Activated naive CD4-positive, alpha-beta T cell treated with anti-CD3 and anti-CD28 coated beads for 36 hours (primary cell): ENCODE measurements around the gene VKORC1. TPM values are rescaled to one million over a fixed set of nuclear protein-coding genes. Genes with fewer than 3 reads are reported as not detected.

Source experiments
- CTCF ChIA-PET: fragments of 350-600 bp; sonication (Branson Sonifier 250); formaldehyde crosslinking; loops from one replicate; lab custom pipeline; 2021; ENCODE audit warnings: antibody characterized with exemption; lab: Charles Lee
- DNase-seq: peaks from one replicate; pipeline ENCODE4 v3.0.0-alpha.2; 2020
- H3K27ac Mint-ChIP-seq: one replicate; pipeline ENCODE4 v1.8.0; 2021; ENCODE audit warnings: mild to moderate bottlenecking, mixed read lengths
- H3K27me3 Mint-ChIP-seq: one replicate; pipeline ENCODE4 v1.8.0; 2021; ENCODE audit warnings: low read depth, mixed read lengths
- H3K36me3 Mint-ChIP-seq: one replicate; pipeline ENCODE4 v1.8.0; 2021; ENCODE audit warnings: low read depth, mixed read lengths
- H3K4me1 Mint-ChIP-seq: one replicate; pipeline ENCODE4 v1.8.0; 2021; ENCODE audit warnings: low read depth, mixed read lengths
- H3K4me3 Mint-ChIP-seq: one replicate; pipeline ENCODE4 v1.8.0; 2021; ENCODE audit warnings: mild to moderate bottlenecking, moderate library complexity, mixed read lengths
- H3K9me3 Mint-ChIP-seq: one replicate; pipeline ENCODE4 v1.8.0; 2021; ENCODE audit warnings: mixed read lengths
- intact Hi-C: fragments of 100-400 bp; cut with micrococcal nuclease; formaldehyde crosslinking; loops from one replicate; pipeline ENCODE4 v1.15.1; 2023
- total RNA-seq, 2 experiments: library from RNA; stranded (reverse); gene quantifications; one replicate each; pipeline ENCODE4 v1.2.3, GENCODE V29; 2021

VKORC1 gene
- total RNA-seq, 2 experiments from 2014 or later: 43.4 to 47.8 TPM

GRCh38 chr16:31135535-31136286 is 41.1 kb upstream of the VKORC1 start, which contains the start of gene PRSS8:
TSS of gene PRSS8 (minus strand) at chr16:31135727. CDS start at chr16:31135498, 229 bp downstream.
- H3K36me3 Mint-ChIP-seq: peaks cover 2% of the 10 kb centered on the region
- no peak within 1 kb of the TSS for H3K4me3 Mint-ChIP-seq
- no peak for DNase-seq
- H3K27ac Mint-ChIP-seq: no peak within 1 kb of the TSS
- H3K4me1 Mint-ChIP-seq: no peaks in the 10 kb centered on the region
- intact Hi-C loops: no loop called here
- no peaks in the 10 kb centered on the region for H3K9me3 Mint-ChIP-seq
- CTCF ChIA-PET: no interaction called here
- H3K27me3 Mint-ChIP-seq: no peaks in the 10 kb centered on the region

- intact Hi-C loops: no loop called here
- H3K4me1 Mint-ChIP-seq: no peaks in the 10 kb centered on the region
- H3K9me3 Mint-ChIP-seq: no peaks in the 10 kb centered on the region
- H3K36me3 Mint-ChIP-seq: peaks cover 3% of the 10 kb centered on the region
- DNase-seq: no peak
- H3K27me3 Mint-ChIP-seq: no peaks in the 10 kb centered on the region
- H3K4me3 Mint-ChIP-seq: no peak overlapping the region
- no peak overlapping the region for H3K27ac Mint-ChIP-seq
- CTCF ChIA-PET: no interaction called here
These were observed 40.3 kb upstream of the VKORC1 start for GRCh38 chr16:31134625-31135534.

DNA sequence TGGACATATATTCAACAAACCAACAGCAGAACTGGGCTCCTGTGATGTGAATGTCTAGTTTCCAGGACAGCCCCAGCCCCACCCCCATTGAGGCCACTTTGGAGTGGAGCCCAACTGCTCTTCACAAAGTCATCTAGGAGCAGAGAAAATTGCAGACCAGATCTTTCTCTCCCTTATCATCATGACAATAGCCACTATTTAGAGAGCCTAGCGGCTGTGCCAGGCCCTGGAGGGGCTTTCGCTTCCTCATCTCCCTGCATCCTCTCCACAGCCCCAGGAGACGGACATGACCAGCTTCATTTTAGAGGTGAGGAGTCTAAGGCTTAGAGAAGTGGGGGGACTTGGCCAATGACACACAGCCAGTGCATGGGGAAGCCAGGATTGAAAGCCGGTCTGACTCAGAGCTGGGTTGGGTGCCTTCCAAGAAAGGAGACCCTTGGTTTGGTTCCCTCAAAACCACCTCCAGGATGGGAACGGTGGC is 39.5 kb upstream of the VKORC1 start:
- Mint-ChIP-seq H3K36me3 (peaks cover 5% of the 10 kb centered on the region), H3K4me3 (no peak overlapping the region), H3K9me3 (no peaks in the 10 kb centered on the region), H3K4me1 (no peaks in the 10 kb centered on the region), H3K27ac (no peak overlapping the region), H3K27me3 (no peaks in the 10 kb centered on the region)
- CTCF ChIA-PET: no interaction called here
- no peak for DNase-seq
- intact Hi-C loops: no loop called here

DNA sequence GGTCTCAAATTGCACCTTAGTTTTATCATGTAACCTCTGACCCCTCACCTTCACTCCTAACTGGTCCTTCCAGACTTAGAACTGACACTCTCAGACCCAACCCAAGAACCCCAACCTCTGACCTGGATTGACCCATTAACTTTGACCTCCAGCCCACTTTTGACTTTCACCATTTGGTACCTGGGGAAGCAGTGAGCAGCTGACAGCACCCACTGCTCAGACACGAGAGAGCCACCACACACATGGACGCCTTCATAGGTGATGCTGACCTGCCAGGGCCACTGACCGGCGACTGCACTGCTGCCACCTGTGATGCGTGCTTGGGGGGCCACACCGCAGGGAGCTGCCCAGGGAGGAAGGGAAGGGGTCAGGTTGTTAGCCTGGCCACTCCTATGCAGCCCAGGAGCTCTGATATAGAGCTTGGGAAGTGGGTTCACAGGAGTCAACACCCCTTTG is 38.5 kb upstream of the VKORC1 start:
- Mint-ChIP-seq H3K9me3 (no peaks in the 10 kb centered on the region), H3K4me1 (peaks cover 3% of the 10 kb centered on the region), H3K4me3 (no peak overlapping the region), H3K36me3 (peaks cover 5% of the 10 kb centered on the region), H3K27ac (no peak overlapping the region), H3K27me3 (no peaks in the 10 kb centered on the region)
- CTCF ChIA-PET: no interaction called here
- no peak for DNase-seq
- intact Hi-C loops: no loop called here

GRCh38 chr16:31132303-31132979 is 37.8 kb upstream of the VKORC1 start:
- H3K27me3 Mint-ChIP-seq: no peaks in the 10 kb centered on the region
- peaks cover 9% of the 10 kb centered on the region for H3K36me3 Mint-ChIP-seq
- no peak overlapping the region for H3K4me3 Mint-ChIP-seq
- H3K27ac Mint-ChIP-seq: no peak overlapping the region
- CTCF ChIA-PET: no interaction called here
- no peak for DNase-seq
- peaks cover 3% of the 10 kb centered on the region for H3K4me1 Mint-ChIP-seq
- no peaks in the 10 kb centered on the region for H3K9me3 Mint-ChIP-seq
- intact Hi-C loops: no loop called here

GRCh38 chr16:31131841-31132271 is 37.3 kb upstream of the VKORC1 start:
- no peak for DNase-seq
- CTCF ChIA-PET: no interaction called here
- no peak overlapping the region for H3K4me3 Mint-ChIP-seq
- no peaks in the 10 kb centered on the region for H3K9me3 Mint-ChIP-seq
- peaks cover 3% of the 10 kb centered on the region for H3K4me1 Mint-ChIP-seq
- intact Hi-C loops: no loop called here
- no peak overlapping the region for H3K27ac Mint-ChIP-seq
- peaks cover 9% of the 10 kb centered on the region for H3K36me3 Mint-ChIP-seq
- H3K27me3 Mint-ChIP-seq: no peaks in the 10 kb centered on the region

GRCh38 chr16:31131416-31131815 is 36.8 kb upstream of the VKORC1 start:
- Mint-ChIP-seq H3K4me1 (peaks cover 3% of the 10 kb centered on the region), H3K36me3 (peaks cover 9% of the 10 kb centered on the region), H3K4me3 (no peak overlapping the region), H3K9me3 (no peaks in the 10 kb centered on the region), H3K27ac (no peak overlapping the region), H3K27me3 (no peaks in the 10 kb centered on the region)
- intact Hi-C loops: no loop called here
- CTCF ChIA-PET: no interaction called here
- no peak for DNase-seq

DNA sequence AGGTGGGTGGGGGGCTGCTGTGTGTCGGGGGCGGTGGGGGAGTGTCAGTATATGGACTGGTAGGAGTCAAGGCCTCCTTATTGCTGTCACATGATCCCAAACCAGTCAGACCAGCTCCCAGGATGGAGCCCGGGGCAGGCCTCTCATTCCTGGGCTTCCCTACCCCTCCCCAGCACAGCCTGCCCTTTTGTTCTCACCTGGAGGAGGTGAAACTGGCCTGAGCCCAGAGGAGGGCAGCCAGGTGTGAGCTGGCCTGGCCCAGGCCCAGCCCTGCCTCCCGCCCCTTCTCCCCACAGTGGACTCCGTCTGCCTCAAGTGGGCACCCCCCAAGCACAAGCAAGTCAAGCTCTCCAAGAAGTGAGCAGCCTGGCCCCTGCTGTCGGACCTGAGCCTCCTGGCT is 36.3 kb upstream of the VKORC1 start:
- no peak for DNase-seq
- Mint-ChIP-seq H3K9me3 (no peaks in the 10 kb centered on the region), H3K27me3 (no peaks in the 10 kb centered on the region), H3K4me1 (peaks cover 3% of the 10 kb centered on the region), H3K36me3 (peaks cover 14% of the 10 kb centered on the region), H3K27ac (no peak overlapping the region), H3K4me3 (no peak overlapping the region)
- CTCF ChIA-PET: no interaction called here
- intact Hi-C loops: no loop called here

- intact Hi-C loops: no loop called here
- DNase-seq: no peak
- CTCF ChIA-PET: no interaction called here
- no peak overlapping the region for H3K4me3 Mint-ChIP-seq
- peaks cover 3% of the 10 kb centered on the region for H3K4me1 Mint-ChIP-seq
- H3K27me3 Mint-ChIP-seq: no peaks in the 10 kb centered on the region
- no peaks in the 10 kb centered on the region for H3K9me3 Mint-ChIP-seq
- H3K36me3 Mint-ChIP-seq: peaks cover 14% of the 10 kb centered on the region
- H3K27ac Mint-ChIP-seq: no peak overlapping the region
These were observed 35.8 kb upstream of the VKORC1 start for GRCh38 chr16:31130336-31130891.

DNA sequence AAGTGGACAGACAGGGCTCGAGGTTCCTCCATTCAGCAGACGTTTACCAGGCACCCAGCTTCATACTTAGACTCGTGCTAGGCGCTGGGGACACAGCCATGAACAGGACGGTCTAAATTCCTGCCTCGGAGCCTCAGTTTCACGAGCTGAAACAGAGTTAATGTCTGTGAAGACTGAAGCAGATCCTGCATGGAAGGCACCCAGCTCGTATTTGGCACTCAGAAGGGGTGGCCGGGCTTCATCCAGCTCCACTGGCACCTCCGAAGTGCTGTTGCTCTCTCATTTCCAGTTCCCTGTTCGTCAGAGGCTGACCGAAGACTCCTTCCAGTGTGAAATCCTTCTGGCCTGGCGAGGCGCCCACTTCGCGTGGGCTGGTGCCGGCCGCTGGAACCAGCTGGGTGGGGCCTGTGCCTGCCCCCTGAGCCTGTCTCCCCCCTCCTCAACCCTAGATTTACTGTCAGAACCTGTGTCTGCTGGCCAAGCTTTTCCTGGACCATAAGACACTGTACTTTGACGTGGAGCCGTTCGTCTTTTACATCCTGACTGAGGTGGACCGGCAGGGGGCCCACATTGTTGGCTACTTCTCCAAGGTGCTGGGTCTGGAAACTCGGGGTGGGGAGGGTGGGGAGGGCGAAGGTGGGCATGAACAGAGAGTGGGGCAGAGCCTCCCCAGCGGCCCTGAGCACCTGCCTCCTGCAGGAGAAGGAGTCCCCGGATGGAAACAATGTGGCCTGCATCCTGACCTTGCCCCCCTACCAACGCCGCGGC is 35.2 kb upstream of the VKORC1 start:
- Mint-ChIP-seq H3K27ac (no peak overlapping the region), H3K9me3 (no peaks in the 10 kb centered on the region), H3K36me3 (peaks cover 15% of the 10 kb centered on the region), H3K27me3 (no peaks in the 10 kb centered on the region), H3K4me3 (no peak overlapping the region), H3K4me1 (peaks cover 3% of the 10 kb centered on the region)
- no peak for DNase-seq
- intact Hi-C loops: no loop called here
- CTCF ChIA-PET: interaction anchor here (0.6 to 0.9 kb wide), 2 partner anchors 12 to 171 kb away, joined by 3 to 5 read pairs; no protein-coding TSS in a partner anchor
